Uterus (tissue), 4 donors: ENCODE results near the gene TMEM272. TPM values are rescaled to one million over a fixed set of nuclear protein-coding genes. Genes with fewer than 3 reads are reported as not detected.

ENCODE experiments used
- total RNA-seq, 4 donors: library from RNA; depleted of rRNA in 3 of 4; stranded (reverse); fragments of >200 nt in 3 of 4; gene quantifications; one replicate each; pipeline versions ENCODE4 v1.1.0 to v1.2.4, GENCODE V29; 2014 to 2023
- donor health status: DM: yes; HTN: yes; CAD: no.

TMEM272 gene
- total RNA-seq, 4 donors from 2014 or later: 0.14 to 0.52 TPM; not detected in 2

Other genes starting within 250 kb of the TMEM272 start
- gene DHRS12, start 41.0 kb downstream of the TMEM272 start, total RNA-seq: 10 to 100 TPM in 1 of 4 donors, 1 to 10 TPM in 3; 5.4 to 18.8 (median 8.5) TPM
- not detected for gene CCDC70, start 16.8 kb upstream of the TMEM272 start, total RNA-seq
- 10 to 100 TPM in 1 of 4 donors, 1 to 10 TPM in 3; 9.2 to 16.2 (median 9.9) TPM for gene ATP7B, start 166.3 kb upstream of the TMEM272 start, total RNA-seq
- gene ALG11, start 167.2 kb upstream of the TMEM272 start, total RNA-seq: 10 to 100 TPM in 3 of 4 donors, 1 to 10 TPM in 1; 5.0 to 68.9 (median 28.8) TPM
- gene UTP14C, start 179.5 kb upstream of the TMEM272 start, total RNA-seq: 10 to 100 TPM in 3 of 4 donors, 1 to 10 TPM in 1; 9.4 to 40.3 (median 16.3) TPM